ENCODE measurements around the gene TBC1D22A.
A peak's percentile ranks its signal among the peaks of the same experiment; 100 is the strongest.

TBC1D22A gene

GRCh38 chr22:46744581-46744980, 17.9 kb upstream of the TBC1D22A start:
- no peak for TF ChIP-seq CTCF (IDR thresholded peaks at IDR 0.05; ENCODE audit: low read length, missing control alignments)
- DNase-seq (ENCODE audit: low read depth) = no peak
- no peak overlapping the region for H3K4me3 ChIP-seq (replicated peaks; ENCODE audit: low read depth, low read length)

GRCh38 chr22:46746192-46746591, 16.3 kb upstream of the TBC1D22A start:
- no peak for TF ChIP-seq CTCF (IDR thresholded peaks at IDR 0.05; ENCODE audit: low read length, missing control alignments)
- H3K4me3 ChIP-seq (replicated peaks; ENCODE audit: low read depth, low read length) = no peak overlapping the region
- DNase-seq (ENCODE audit: low read depth) = no peak

GRCh38 chr22:46746620-46747019, 15.8 kb upstream of the TBC1D22A start:
- TF ChIP-seq CTCF (IDR thresholded peaks at IDR 0.05; ENCODE audit: low read length, missing control alignments) = no peak
- no peak overlapping the region for H3K4me3 ChIP-seq (replicated peaks; ENCODE audit: low read depth, low read length)
- DNase-seq (ENCODE audit: low read depth) = no peak

DNA sequence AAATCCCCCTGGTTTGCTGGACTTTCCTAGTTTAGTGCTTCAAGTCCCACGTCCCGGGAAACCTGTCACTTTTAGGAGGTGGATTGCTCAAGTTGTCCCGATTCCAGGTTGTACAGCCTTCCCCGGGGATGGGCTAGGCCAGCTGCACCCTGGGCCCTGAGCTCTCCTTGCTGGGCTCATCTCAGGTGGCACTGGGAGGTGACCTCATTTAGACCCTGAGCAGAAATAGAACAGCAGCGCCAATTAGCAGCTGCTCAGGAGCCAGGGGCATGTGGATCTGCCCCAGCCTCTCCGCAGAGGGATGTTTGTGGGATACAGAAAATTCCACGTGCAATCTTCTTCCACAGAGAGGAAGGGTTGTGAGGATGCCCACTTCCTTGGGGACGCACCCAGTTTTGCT, 14.8 kb upstream of the TBC1D22A start:
- H3K4me3 ChIP-seq (replicated peaks; ENCODE audit: low read depth, low read length) = no peak overlapping the region
- no peak for DNase-seq (ENCODE audit: low read depth)
- no peak for TF ChIP-seq CTCF (IDR thresholded peaks at IDR 0.05; ENCODE audit: low read length, missing control alignments)

DNA sequence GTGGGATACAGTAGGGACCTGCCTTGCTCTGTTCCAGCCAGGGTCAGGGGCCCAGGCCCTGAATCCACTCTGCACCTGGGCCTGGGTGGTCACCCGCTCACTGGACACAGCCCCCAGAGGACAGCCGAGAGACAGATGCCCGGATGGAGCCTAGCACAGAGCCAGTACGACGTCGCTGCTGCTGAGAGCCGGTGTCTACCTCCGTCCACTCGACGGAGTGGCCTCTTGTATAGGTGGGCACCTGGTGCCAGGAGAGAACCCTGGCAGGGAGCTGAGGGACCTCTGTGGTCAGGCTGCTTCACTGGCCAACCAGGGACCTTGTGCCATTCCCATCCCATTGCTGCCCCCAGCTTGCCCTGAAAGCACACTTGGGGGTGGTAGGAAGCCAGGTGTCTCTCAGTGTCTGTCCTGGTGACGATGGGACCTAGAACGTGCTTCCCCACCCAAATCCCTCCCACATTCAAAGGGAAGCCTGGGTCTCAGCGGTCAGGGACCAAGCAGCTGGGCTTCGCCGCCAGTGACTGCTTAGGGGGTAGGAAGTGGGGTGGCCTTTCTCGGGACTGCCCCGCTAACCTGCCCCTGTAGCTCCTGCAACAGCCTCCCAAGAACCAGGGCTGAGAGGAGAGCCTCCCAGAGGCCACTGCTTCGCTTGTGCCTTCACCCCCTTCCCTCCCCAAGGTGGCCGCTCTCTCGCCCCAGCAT, 14.1 kb upstream of the TBC1D22A start:
- no peak overlapping the region for H3K4me3 ChIP-seq (replicated peaks; ENCODE audit: low read depth, low read length)

GRCh38 chr22:46748908-46749675, 13.4 kb upstream of the TBC1D22A start:
- no peak for TF ChIP-seq CTCF (IDR thresholded peaks at IDR 0.05; ENCODE audit: low read length, missing control alignments)
- no peak overlapping the region for H3K4me3 ChIP-seq (replicated peaks; ENCODE audit: low read depth, low read length)
- DNase-seq (ENCODE audit: low read depth) = peak; percentile 41

More for the DNA sequence above, 14.1 kb upstream of the TBC1D22A start:
- no peak for TF ChIP-seq CTCF (IDR thresholded peaks at IDR 0.05; ENCODE audit: low read length, missing control alignments)
- no peak for DNase-seq (ENCODE audit: low read depth)
